NCI-H526 treated with DMSO at 0.1 percent for 48 hours (cell line): ENCODE measurements around the gene EHMT1.

Experiments used
- DNase-seq: peaks from one replicate; lab custom pipeline; 2025; lab: John Stamatoyannopoulos, UW

The EHMT1 gene

DNA sequence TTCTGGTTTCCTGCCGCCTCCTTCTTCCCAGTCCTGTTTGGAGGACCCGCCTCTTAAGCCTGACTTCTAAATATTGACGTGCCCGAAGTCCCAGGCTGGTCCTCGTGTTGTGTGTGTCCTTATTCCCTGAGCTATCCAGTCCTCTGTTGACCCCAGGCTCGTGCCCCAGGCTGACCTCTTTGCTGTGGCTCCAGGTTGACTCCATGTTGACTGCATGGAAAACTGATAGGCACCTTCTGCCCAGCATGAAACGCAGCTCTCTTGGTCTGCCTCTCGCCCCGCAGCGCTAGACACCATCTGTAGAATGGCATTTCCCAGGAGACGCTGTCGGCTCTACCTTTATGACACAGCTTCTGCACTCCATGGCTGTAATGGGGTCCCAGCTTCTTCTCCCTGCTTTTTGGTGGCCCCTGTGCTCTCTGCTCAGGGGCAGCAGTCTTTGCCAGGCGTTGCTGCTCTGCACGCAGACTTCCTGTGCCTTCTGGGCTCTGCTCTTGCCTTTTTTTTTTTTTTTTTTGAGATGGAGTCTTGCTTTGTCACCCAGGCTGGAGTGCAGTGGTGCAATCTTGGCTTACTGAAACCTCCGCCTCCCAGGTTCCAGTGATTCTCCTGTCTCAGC, 28.4 kb downstream of the EHMT1 start:
- no peak for DNase-seq

DNA sequence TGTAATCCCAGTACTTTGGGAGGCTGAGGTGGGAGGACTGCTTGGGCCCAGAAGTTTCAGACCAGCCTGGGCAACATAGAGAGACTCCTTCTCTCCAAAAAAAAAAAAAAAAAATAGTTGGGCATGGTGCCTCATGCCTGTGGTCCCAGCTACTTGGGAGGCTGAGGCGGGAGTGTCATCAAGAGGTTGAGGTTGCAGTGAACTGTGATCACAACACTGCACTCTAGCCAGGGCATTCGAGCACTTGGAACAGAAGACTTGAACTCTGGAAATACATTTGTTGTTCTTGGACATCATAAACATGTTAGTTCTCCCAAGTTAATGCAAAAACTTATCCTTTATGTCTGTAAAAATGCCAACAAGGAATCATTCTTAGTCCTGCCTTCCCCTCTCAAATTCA, 29.6 kb downstream of the EHMT1 start:
- DNase-seq: no peak

DNA sequence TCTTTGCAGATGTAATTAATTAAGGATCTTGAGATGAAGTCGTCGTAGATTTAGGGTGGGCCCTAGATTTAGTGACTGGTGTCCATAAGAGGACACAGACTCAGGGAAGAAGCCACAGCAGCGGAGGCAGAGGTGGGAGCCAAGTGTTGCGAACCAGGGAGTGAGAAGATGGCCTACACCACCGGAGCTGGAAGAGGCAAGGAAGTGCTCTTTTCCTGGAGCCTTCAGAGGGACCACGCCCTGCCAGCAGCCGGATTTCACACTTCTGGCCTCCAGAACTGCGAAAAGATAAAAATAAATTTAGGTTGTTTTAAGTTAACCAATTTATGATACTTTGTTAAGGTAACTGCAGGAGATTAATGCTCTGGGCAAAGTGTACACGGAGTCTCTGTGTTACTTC, 30.7 kb downstream of the EHMT1 start:
- no peak for DNase-seq

DNA sequence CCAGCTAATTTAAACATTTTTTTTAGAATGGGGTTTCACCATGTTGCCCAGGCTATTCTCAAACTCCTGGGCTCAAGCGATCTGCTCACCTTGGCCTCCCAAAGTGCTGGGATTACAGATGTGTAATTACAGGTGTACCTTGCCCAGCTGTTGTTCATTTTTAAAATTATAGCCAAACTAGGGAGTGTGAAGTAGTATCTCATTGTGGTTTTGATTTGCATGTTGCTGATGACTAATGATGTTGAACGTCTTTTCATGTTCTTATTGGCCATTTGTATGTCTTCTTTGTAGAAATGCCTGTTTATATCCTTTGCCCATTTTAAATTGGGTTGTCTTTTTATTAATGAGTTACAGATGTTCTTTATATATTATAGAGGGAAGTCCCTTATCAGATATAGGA, 31.5 kb downstream of the EHMT1 start:
- no peak for DNase-seq

DNA sequence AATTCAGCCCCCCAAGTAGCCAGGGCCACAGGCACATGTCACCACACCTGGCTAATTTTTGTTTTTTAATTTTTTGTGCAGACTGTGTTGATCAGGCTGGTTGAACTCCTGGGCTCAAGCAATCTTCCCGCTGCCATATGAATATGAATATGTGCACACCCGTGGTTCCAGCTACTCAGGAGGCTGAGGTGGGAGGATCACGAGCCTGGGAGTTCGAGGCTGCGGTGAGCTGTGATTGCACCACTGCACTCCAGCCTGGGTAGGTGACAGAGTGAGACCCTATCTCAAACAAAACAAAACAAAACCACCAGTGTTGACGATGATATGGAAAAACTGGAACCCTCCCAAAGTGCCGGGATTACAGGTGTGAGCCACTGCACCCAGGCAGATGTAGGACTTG, 32.0 kb downstream of the EHMT1 start:
- no peak for DNase-seq

DNA sequence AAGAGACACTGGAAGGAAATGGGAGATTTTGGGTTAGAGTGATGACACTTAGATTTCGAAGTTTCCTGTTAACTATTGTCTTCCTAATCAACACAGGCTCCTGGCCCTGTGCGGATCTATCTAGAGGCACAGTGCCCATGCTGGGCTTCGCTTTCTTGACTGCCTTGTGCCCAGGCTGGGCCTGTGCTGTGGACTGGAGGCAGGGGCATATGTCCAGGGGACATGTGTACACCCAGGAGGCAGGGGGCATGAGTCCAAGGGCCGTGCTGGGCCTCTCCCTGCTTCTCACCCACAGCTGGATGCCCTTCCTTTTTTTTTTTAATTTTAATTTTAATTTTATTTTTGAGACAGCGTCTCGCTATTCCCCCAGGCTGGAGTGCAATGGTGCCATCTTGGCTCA, 37.6 kb downstream of the EHMT1 start:
- no peak for DNase-seq

DNA sequence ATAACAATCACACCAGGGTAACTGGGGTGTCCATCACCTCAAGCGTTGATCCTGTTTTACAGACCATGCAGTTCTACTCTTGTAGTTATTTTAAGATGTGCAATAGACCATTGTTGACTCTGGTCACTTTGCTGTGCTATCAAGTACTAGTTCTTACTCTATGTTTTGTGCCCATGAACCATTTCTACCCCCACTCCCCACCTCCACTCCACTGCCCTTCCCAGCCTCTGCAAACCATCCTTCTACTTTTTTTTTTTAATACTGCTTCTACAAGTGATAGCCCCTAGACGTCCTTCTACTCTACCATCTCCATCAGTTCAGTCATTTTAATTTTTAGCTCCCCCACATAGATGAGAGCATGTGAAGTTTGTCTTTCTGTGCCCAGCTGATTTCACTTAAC, 38.8 kb downstream of the EHMT1 start:
- no peak for DNase-seq

DNA sequence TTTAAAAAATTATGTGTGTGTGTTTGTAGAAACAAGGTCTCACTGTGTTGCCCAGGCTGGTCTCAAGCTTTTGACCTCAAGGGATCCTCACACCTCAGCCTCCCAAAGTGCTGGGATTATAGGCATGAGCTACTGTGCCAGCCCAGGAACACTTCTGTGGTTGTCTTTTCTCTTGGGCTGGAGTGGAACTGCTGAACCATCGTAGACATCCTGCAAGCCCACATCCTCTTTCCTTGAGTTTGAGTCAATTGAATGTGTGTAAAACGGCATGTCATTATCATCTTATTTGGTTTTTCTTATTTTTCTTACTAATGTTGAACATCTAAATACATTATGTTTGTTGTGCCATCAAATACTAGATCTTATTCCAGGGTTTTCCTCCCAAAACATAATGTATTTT, 40.0 kb downstream of the EHMT1 start:
- DNase-seq: no peak

DNA sequence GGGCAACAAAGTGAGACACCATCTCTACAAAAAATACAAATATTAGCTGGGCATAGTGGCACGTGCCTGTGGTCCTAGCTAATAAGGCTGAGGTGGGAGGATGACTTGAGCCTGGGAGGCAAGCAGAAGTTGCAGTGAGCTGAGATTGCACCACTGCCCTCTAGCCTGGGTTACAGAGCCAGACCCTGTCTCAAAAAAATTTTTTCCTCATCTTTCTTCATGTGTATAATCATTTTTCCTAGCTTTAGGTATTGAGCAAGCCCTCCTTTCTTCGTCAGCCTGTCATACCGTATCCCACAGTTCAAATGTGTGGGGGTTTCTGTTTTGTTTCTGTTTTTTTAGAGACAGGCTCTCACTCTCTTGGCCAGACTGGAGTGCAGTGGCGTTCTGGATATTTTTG, 41.3 kb downstream of the EHMT1 start:
- no peak for DNase-seq

DNA sequence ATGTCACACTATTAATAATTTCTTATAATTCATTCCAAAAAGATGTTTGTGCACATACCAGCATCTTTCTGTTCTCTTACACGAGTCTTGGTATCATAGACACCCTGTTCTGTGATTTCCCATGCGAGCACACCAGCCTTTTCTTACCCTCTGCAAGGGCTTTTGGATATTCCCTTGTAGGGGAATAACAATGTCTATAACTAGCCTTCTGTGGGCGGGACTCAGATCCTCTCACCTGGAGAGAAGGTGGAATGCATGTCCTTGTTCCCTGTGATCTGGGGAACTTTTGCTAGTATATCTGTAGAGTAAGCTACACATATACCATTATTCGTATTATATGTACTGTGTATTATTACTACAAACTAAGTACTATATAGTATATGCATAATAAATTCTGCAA, 44.8 kb downstream of the EHMT1 start:
- DNase-seq: no peak

DNA sequence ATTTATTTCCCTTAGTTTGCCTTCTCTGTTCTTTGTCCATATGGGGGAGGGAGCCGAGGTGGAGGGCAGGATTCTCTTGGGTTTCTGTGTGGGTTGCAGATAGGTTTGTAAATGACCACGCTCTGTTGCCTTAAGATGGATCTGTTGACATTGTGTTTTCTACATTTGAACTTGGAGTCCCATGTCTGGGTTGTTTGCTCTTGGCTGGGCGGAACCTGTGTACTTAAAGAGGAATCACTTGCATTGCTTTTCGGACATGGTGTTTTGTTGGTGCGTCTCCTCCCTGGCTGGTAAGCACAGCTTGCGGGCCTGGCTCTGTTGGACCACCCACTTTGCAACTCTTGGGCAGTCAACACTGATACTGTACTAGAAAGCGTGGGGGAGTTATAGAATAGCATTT, 45.9 kb downstream of the EHMT1 start:
- peak; percentile 42 for DNase-seq

DNA sequence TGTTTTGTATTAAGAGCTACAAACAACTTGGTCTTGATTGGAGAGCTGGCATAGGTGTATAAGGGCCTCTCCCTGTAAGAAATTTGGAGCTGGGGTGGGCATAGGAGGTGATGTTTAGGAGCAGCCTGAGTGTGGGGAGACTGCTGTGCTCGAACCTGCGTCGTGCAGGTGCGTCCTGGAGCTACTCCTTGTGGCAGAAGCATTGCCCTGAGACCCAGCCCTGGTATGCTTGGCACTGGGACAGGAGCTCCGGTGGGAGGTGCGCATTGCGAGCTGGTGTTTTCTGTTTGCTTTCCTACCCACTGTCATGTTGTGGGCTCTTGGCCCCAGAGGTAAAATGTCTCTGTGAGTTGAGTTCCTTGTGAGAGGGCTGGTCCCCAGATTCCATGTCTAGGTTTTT, 46.4 kb downstream of the EHMT1 start:
- DNase-seq: no peak

DNA sequence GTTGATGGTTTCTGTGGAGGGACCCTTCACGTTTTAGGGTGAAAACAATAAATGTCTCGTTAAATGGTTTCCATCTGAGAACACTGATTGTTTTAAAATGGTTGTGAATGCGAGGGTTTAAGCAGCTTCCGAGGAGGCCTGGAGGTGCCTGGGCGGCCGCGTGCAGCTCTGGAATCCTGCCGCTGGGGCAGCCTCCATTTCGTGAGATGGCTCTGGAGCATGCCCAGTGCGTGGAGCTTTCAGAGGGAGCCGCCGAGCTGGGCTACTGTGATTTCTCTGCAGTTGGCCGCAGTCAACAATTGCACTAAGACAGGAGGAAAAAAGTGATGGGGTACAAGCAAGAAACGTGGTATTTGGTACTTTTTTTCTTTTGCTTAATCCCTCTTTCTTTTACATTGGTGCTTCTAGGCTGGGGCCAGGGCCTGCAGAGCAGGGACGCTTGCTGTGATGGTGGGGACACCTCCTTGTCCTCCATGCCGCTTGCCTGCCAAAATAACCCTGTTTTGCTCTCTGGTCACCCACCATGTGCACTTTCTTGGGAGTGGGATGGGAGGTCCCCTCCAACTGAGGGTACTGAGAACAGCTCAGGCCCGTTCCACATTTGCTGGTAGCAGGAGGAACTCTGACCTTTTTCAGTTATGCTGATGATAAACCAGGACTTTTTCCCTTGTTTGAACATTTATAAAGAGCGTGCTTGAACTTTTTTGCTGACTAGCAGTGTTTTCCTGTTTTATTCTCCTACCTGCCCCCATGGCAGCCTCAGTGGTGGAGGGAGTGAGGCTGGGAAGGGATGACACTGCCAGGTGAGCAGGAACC, 47.1 kb downstream of the EHMT1 start:
- DNase-seq: no peak

DNA sequence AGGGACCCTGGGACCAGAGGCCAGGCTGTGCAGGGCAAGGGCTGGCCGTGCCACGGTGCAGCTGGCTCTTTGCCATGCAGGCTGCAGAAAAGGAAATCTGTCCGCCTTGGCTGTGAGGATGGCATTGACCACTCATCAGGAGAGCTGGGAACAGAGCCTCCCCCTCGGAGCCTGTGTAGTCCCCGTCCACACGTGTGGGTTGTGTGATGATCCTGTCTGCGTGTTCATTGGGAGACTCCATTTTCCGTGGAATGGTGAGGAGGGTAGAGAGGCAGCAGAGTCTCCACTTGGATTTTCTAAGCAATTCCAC, 47.7 kb downstream of the EHMT1 start:
- no peak for DNase-seq

DNA sequence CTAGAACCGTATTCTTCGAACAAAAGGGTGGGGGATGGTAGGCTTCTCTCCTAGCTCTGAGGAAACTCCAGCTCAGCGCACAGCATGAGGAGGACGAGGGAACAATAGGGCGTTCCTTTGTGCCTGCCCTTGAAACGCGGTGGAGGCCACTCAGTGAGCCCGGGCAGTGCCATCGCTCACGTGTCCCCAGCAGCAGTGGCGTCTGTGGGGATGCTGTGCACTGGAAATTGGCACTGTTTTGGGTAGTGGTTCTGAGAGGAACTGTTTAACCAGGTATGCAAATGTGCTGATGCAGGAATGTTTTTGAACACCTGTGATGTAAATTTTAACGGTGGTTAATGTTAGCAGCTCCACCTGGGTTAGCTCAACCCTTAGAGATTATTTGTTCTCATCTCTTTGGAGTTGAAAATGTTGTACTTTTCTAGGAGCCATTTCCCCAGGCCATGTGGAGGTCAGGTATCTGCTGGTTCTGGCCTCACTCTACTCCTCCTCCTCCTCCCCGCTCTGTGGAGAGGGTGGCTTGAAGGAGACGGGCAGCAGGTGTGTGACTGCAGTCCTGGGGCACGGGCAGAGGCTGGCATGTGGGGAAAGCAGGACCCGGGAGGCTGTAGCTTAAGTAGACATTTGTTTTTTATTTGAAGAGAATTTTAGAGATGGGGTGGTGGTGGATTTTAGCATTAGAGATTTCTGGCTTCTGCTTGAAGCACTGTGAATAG, 48.3 kb downstream of the EHMT1 start:
- DNase-seq: peak; percentile 93

DNA sequence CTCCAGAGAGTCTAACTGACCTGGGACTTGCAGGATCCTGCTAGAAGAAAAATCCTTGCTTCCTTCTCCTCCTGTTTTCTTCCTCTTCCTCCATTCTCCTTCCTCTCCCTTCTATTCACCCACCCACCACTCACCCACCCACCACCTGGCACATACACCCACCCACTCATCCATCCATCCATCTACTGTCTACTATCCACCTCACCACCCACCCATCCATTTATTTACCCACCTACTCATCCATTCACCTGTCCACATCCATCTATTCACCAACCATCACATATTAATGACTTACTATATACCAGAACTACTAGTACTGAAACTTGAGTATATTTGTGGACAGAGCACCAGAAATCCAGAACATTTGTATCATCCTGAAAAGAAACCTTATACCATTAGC, 49.4 kb downstream of the EHMT1 start:
- DNase-seq: peak; percentile 6

DNA sequence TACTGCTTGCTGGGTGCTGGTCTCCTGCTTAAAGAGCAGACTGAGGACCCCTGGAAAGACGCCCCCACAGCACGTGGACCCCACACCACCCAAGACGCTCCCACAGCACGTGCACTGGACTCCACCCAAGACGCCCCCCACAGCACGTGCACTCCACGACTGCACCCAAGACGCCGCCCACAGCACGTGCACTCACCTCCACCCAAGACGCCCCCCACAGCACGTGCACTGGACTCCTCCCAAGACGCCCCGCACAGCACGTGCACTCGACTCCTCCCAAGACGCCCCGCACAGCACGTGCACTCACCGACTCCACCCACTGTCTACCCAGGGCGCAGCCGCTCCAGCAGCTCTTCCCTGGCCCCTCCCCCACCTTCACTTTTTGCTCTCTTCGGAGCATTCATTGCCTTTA, 50.5 kb downstream of the EHMT1 start:
- DNase-seq: no peak

DNA sequence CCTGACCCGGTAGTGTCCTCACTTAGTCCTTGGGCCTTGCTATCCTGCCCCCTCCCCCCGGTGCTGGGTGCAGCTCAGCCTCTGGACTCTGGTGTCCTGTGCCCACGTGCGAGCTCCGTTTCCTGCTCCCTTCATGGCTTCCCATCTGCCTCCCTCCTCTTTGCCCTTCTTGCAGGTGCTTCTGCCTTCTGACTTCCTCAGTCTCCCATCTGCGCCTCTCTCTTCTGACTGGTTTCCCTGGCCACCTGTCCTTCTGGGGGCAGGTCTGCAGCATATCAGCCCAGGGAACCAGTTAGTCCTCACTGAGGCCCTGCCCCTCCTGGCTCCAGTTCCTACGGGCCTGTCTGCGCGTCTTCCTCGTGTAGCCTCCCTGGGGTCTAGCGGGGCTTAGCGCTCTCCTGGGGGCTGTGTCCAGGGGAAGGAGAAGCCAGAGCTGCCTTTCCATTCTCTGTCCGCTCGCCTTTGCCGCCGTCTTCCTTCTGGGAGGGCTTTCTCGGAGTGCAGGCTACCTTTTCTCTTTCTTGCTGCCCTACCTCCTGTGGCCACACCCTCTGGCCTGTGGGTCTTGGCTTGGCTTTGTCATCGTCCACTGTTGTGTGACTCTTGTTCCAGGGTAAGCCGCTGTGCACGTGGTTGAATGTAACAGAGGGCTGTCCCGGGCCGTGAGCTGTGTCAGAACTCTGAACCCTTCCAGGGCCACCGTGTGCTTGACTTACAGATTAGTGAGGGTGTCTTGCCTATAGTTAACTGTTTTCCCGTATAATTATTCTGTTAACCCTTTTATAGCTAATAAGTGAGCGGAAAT, 51.8 kb downstream of the EHMT1 start:
- DNase-seq: no peak

DNA sequence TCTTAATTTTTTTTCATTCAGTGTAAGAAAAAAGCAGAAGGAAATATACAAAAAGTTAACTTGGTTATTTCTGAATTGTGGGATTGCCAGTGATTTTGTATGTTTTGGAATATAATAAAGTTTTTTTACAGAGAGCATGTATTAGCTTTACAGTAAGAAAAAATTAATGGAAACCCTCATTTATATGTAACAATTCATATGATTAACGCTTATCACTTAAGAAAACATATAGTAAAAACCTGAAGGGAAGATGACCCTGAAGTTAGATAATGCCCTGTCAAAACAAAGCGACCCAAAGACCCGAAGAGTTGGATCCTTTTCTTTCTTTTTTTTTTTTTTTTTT, 52.4 kb downstream of the EHMT1 start:
- no peak for DNase-seq

DNA sequence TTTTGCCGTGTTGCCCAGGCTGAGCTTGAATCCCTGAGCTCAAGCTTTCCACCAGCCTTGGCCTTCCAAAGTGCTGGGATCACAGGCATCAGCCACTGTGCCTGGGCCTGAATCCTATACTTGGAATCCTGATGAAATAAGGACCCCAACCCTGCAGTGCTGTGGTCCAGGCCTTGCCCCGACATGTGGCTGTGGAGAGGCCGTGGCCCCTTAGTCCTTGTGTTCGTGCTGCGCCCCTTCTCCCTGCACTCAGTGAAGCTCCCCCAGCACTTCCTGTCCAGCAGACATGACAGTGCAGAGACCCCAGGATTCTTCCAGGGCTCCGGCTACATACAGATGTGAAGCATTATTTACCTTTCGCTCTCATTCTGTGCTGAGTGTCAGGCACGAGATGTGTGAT, 52.9 kb downstream of the EHMT1 start:
- DNase-seq: no peak

DNA sequence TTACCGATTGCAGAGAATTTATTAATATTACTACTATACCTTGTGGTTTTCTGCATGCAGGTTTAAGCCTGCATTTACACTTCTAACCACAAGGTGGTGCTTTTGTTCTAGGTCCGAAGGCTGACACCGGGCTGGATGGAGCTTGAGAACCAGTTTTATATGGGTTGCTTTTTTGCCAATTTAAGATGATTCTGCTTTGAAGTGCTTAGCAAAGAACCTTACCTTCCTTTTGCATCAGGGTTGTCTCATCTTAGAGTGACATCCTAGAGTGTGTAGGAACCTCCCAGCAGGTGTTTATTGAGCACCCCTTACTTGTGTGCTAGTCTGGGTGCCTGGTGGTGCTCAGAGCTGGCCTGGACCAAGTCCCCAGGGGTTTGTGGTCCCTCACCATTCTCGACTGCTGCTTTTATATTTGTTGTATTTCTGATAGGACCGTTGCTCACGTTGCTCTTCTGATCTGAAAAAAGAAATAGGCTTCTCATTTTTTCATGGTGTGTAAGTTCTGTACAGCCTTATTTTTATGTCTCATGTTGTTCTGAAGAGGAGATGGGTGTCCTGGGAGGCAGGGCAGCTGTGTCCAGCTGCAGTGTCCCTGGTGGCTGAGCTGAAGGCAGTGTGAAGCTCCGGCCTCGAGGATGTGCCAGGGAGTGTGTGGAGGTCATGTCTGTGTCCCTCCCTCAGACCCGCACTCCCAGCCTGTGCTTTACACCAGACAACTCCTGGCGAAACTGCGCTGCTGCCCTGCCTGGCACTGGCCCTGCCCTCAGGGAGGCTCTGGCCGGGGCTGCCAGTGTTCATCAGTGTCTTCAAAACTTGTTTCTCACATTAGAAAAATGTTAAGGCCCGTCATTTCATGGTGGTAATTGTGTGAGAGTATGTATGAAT, 54.3 kb downstream of the EHMT1 start:
- peak; percentile 54 for DNase-seq

DNA sequence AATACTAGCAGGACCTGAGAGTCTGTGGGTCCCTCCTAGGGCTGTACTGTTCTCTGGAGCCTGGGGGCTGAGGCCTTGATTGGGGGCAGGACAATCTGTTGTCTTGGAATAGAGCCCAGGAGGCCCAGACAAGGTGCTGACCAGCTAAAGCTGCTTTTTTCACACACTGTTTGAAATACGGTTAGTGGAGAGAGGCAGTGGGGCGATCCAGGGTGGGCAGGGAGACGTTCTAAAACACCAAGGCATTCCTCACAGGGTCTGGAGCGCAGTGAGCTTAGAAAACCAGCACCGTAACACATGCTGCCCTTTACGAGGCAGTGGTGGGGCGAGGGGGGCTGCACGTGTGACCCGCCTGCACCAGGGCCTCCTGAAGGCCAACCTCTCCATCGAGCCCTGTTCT, 55.1 kb downstream of the EHMT1 start:
- DNase-seq: no peak
